ENCODE results near the gene CORIN. TPM values are rescaled to one million over a fixed set of nuclear protein-coding genes. Genes with fewer than 3 reads are reported as not detected.

Gene CORIN
- polyA plus RNA-seq, 1 donor = 0.83 TPM

DNA sequence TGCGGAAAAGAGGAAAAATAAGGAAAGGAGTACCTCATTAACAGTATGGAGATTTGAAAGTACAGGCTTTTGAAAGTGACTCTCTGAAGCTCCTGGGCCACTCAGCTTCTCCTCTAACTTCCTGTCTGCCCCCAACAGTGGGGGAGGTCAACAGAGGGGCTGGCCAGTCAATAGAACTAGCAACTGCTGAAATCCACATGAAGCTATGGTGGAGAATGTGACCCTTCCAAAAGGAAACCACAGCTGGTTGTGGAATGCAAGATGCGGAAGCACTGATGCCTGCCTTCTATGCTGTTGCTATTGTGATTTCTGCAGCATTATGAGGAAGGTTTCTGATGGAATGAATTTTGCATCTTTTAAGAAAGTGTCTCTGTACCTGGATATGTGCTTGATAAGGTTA, 2.4 kb downstream of the CORIN start:
- no peak for DNase-seq

DNA sequence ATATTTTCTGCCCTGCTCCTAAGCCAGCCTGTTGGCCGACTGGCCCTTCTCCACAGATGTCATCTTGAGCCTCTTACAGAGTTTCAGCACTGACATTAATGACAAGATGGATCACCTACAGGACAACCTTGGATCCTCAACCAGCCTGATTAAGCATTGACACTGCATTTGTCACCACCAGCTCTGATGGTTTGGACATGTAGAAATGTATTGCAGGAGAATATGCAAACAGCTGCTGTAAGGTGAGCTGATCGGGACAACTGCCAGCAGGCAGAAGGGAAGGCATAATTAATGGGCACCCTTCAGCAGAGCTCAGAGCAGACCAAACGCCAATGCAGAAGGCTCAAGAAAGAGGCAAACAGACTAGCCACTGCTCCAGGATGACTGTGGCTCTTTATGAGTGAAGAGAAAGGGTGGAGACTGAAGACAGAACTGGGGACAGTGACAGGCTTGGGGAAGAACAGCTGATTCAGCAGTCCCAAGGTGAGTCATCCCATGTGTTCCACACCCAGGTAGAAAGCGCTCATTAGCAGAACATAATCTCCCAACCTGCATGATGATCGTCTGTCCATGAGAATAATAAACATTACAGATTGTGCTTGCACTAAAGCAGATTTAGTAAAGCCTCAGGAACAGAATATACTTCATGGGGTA, 6.7 kb downstream of the CORIN start:
- no peak for DNase-seq

DNA sequence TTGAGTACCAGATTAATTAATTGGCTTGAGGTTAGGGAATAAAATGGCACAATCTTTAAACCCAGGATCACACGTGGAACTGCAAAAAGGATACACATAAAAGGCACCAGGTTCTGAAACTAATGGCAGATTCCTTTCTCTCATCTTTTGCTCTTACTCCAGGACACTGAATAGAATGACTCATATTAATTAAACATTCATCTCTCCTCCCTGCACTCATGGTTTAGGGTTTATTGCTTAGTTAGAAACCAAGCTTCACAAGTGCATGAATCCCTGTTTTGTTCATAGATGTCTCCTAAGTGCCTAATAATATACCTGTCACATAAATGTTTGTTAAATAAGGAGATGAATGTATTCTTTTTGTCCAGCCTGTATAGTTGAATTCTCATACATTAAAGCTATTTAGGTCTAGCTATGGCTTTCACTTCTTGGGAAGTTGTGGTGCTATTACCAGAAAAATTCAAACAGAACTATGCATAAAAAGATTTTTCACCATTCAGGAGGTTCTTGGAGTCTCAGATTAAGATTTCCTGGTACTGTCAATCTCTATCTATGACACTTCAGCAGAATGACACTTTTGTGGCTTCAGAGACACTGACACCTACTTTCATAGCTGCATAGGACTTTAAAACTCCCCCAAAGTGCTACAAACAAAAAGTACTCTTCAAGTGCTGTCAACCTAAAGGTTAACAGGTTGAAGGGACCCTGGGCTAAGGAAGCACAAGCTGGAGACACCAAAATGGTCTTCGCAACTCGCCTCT, 7.4 kb downstream of the CORIN start:
- no peak for DNase-seq

DNA sequence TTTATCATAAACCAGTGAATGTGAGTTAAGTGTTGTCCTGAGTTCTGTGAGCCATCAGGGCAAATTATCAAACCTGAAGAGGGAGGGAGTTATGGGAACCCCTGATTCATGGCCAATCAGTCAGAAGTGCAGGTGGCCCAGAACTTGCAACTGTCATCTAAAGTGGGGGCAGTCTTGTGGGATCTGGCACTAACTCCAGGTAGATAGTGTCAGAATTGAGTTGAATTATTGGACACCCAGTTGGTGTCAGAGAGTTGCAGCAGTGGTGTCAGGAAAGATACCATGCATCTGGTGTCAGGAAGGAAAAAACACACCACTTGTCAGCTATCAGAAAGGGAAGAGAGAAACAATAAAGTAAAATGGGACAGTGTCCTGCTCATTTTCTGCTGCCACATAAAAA, 8.4 kb downstream of the CORIN start:
- DNase-seq = no peak

DNA sequence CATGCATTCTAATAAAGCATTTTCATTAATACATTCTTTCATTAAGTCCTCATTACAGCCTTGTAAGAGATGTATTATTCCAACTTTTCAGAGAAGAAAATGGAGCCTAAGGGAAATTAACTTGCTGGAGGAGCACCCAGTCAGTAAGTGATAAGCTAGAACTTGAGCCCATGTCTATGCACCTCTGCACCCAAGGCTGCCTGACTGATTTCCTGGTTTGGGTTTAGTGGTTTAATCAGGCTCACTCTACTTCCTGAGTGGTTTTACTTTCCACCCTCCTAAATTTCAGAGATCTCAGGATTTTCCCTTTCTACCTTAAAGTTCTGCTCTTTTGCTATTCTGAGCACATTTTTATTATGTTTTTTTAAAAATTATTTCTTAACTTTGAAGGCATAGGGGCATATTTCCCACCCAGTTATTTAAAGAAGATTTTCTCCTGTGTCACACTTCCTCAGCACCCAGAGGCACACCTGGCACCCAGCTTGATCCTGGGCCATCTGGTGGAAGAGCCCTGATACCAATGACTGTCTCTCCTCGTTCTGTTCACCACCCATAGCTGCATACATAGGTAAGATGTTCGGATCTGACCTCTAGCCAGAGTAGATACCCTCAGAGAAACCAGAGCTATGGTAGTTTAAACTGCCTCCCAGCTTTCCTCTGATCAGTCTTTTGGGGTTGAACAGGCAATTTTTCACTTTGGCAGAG, 10.4 kb downstream of the CORIN start:
- DNase-seq = no peak

DNA sequence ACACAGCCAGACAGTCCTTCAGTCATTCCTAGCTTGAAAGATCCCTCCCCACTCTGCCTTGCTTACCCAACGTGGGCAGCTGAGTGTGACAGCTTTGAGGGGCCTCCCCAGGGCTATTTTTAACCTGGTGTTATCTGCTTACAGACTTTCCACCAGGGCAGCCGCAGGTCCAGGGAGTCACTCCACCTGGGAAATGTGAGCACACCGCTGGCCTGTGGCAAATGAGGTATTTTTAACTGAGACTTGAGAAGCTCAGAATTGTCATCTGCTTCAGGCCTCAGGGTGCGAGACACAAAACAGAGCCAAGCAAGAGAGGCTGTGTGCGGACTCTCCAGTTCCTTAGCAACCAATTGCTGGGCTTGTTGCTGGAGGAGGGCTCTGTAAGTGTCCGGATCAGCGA, 13.0 kb downstream of the CORIN start:
- DNase-seq = no peak

DNA sequence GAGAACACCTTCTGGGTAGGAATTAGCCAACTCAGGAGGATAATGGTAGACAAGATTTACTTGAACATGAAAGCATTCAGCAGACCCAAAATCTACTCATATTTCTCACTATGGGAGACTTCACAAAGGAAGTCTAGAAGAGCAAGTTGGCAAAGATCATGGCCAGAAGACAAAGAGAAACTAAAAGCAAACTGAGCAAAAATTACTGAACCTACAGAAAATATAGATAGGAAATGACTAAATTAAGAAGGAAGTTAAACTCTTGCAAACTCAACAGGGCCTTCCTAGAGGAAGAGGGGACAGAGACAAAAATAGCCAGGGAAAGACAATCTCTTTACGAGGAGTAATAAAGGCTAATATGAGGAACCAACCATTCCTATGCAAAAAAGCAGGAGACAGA, 18.7 kb downstream of the CORIN start:
- DNase-seq = no peak

DNA sequence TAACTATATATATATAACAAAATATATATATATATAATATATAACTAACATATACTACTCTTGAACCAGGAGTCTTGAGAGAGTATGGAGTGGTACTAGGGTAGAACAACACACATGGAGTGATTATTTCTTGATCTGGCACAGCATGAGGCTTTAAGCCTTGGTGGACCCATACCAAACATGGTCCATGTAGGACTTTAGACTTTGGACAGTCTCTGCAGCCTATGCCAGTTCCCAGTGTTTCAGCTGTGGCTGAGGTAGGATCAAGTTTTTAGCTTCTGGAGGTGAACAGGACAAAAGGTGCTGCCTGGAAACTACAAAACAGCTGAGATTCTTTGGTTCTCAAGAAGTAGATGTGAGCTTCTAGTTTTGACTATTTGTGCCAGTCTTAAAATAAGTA, 20.6 kb downstream of the CORIN start:
- DNase-seq = no peak

DNA sequence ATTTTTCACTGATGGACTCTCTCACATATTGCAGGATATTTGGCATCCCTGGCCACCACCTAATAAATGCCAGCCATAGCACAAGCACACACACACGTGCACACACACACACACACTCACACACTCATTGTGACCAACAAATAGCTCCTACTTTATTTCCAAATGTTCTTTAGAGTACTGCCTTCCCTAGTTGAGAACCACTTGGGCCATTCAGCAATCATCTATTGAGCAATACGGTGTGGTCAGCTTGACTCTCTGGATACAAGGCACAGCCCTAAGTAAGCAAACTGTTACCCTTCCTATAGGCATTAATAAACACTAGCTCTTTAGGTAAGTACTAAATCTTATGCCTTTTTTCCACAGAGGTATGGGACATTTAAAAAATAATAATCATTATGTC, 21.1 kb downstream of the CORIN start:
- DNase-seq = no peak

DNA sequence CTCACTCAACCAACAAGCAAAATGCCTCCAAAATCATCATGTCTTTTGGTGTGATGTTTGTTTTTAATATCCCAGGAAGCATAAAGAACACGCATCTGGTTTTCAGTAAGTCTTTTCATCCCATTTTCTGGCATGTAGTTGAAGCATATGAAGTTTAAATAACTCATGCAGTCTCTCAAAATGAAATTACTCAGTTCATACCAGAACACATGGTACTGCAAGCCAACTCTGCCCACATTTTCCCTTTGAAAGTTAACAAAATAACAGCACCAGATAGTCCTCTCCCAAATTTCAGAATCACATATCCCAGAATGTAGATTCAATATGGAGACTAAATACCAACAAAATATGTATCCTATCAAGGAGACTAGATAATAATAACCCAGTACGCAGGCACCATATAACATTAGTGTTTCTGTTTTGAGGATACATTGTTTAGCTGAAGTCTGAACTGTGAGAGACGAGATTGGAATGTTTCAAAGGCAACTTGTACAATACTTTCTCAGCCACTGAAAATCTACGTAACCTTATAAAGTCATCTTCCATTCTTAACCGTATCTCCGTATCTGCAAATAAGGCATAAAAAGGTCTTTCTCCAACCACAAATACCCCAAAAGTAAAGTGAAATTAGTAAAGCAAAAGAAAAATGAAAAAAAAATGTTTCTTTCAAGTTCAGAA, 23.1 kb downstream of the CORIN start:
- DNase-seq = no peak

DNA sequence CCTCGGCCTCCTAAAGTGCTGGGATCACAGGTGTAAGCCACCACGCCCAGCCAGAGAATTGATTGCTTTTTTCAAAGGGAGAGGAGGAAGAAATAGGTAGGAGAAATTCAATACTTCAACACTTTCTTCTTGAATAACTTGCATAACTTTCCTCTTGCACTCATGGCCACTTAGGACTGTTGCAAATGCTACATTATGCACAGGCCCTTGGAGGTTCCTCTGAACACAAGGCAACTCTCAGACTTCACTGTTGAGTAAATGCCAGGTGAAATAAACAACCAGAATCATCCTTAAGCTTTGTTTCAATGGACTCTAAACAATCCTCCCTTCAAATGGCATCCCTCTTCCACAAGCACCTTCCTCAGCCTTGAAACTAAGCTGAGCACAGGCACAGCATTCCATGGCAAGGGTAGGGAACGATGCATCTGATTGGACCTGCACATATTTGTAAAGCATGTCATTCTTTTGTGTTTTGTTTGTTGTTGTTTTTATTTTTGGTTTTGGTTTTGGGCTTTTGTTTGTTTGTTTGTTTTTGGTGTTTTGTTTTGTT, 28.1 kb downstream of the CORIN start:
- no peak for DNase-seq

DNA sequence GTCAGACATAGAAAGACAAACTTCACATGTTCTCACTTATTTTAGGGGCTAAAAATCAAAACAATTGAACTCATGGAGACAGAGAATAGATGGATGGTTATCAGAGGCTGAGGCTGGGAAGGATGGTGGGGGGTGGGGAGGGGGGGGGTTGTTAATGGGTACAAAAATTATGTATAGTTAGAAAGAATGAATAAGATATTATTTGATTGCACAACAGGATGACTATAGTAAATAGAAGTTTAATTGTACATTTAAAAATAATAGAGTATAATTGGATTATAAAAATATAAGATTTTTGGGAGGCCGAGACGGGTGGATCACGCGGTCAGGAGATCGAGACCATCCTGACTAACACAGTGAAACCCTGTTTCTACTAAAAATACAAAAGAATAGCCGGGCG, 33.3 kb downstream of the CORIN start:
- no peak for DNase-seq

DNA sequence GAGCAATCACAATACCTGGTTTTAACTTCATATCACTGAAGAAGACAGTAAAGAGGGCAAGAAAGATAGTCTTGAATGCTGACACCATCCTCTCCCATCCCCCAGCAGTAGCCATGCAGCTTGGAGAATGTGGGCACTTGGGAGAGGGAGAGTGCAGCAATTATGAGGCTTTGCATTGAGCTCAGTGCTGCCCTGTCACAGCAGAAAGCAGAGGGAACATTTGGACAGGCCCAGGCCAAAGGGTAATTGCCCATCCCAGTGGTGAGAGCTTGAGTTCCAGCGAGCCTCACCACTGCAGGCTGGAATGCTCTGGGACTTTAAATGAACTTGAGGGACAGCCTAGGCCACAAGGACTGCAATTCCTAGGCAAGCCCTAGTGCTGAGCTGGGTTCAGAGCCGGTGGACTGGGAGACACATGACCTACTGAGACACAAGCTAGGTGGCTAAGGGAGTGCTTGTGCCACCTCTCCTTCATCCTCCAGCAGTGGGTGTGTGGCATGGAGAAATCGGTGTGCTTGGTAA, 36.3 kb downstream of the CORIN start:
- no peak for DNase-seq

DNA sequence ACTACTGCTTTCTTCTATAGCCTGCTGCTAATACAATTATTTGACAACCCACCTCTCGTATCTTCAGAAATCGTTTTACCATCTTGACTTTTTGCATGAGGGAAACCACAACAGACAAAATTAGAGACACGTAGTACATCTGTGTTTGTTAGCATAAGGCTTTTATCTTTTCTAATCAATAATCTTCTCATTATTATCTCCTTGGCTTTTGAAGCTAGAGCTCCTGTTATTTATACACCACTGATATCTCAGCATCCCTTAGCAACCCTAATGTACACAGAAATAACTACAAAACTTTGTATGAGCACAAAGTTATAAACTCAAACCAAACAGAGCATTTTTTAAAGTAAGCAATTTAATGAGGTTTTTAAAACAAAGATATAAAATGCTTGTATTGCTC, 39.7 kb downstream of the CORIN start:
- no peak for DNase-seq

DNA sequence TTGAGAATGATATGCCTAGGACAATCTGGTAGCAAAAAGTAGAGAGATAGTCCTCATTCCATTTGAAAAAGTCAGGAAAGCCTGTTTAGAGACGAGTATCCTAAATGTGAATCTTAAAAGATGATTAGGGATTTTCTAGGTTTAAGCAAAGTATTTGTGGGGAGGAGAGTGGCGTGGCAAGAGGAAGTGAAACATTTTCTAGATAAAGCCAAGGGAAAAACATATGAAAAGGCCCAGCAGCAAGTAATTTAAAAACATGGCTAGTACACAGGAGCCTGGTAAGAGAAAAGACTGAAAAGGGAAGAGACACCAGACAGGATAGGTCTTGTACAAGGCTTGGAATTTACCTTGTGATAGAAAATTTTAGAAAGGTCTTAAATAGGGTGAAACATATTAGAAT, 45.9 kb downstream of the CORIN start:
- no peak for DNase-seq

DNA sequence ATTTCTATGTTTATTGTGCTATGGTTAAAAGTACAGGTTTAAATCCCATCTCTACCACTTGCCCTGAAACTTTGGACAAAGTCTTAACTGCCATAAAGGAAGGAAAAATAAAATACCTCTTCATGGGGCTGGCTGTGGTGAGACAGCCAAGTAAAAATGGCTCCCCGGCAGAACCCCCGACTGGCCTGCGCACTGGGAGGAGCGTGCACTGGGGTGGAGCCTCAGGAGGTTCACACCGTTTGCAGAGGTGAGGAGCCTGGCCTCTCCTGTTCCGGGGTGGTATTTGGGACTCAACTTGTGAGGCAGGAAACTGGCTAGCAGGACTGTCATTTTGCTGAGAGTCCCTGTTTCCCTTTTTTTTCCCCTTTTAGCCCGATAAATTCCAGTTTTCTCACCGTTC, 47.8 kb downstream of the CORIN start:
- DNase-seq = no peak

DNA sequence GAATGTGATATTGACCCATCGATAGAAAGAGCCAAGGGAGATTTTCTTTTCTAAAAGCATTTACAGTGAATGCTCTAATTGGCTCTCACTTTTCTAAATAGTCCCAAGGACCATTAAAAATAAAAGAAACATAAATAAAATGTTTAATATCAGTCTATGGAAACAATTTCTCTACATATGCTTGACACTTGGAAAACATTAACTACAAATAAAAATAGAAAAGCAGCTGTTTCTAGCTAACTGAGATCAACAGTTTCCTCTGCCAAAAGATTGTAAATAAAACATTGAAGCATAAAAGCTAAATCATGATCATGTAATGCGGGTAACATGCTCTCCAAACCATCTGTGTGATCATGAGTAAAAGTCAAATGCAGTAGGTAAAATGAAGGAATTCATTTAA, 49.7 kb downstream of the CORIN start:
- DNase-seq = no peak

DNA sequence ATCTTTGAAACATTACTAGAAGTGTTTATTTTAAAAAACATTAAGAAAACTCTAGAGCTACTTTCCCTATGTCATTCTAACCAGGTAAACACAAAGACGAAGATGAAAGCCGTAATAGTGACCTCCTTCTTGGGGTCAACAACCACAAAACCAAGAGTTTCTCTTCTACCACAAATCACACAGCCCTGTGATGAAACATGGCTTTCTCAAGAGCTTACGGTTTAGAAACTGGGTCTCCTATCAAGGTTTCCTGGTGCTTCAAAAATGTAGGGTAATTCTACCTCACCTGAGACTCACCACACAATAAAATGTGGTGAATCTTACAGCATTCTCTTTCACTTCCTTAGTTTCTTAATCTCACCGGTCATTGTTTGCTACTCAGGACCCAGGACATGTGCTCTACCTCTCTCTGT, 50.9 kb downstream of the CORIN start:
- DNase-seq = no peak

DNA sequence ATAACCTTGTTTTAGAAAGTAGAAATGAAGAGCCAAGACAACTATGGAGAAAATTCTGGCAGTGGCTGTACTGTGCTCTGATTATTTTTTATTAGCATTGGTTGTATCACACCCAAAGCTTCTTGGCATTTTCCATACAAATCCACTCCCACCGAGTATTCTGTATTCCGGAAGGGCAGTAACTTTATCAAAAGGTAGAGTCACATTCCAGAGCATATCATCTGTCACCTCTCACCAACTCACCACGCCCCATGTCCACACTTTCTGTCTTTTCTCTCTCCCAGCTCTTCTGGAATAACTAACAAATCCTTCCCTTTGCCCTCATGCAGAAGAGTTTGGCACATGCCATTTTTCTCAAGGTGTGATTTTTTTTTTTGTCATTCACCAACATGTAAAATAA, 52.7 kb downstream of the CORIN start:
- DNase-seq = no peak

DNA sequence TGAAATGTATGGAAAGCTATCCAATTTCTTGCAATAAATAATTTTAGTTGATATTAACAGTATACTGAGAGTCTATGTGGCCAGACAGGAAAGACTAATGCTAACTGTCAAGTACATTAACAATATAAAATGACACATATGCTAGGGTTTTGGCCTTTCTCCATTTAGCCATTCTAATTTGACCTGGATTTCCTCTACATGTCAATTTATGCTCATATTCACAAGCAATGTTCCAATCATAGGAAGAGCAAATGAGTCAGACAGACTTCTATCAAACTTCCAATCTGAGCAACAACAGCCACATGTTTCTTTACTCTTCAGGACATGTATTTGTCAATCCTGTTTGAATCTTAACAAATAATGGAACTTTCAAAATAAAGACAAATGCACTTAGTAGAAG, 53.6 kb downstream of the CORIN start:
- DNase-seq = no peak

DNA sequence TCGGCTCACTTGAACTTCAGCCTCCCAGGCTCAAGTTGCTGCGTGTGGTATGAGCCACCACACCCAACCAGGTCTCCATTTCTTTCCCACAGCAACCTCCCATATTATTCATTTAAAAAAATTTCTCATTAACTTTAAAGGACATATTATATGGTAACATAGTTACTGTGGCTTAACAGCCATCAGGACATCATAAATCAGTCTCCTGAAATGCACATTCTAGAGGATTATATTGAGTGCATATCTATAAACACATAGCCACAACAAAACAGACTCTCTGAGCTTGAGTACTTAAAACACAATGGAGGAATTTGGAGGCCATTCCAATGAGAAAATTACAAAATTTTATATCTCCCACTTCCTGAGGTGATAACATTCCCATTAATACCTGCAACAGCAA, 61.5 kb downstream of the CORIN start:
- no peak for DNase-seq

DNA sequence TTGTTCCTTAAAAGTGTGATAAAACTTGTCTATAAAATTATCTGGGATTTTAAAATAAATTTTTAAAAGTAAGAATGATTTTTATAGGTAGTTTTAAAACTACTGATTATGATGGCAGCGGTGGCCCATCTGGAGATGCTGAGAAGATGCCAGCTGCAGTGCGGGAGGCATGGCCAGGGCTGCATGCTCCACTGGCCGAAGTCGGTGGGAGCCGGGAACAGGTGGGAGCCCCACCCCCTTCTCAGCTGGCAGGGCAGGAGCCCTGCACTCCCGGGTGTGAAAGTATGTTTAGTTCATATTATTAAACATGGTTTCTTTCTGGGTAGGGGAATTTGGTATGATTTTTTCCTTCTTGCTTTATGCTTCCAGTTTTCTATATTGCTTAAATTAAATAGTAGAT, 63.8 kb downstream of the CORIN start:
- DNase-seq = no peak

DNA sequence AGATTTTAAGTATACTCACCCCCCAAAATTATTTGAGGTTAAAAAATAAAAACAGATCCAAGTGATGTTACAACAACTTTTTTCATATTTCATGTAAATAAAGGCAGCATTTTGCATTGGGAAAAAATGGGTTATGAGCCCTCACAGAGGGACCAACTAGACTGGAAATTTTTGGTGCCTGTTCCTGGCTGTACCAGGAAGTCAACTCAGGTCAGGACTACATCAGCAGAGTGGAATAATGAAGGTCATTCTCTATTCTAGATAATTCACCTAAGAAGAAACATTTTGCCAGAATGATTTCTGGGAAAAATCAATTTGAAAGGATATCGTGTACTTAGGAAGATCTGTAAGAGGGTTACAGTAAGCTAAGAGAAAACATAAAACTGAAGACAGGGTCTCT, 66.8 kb downstream of the CORIN start:
- DNase-seq = no peak
